Smooth muscle cell (in vitro differentiated cells): Measurements from ENCODE around the gene ABTB2. TPM values are rescaled to one million over a fixed set of nuclear protein-coding genes. Genes with fewer than 3 reads are reported as not detected.

Experiments
- DNase-seq: peaks from one replicate; lab custom pipeline; 2025; ENCODE audit not compliant: unreplicated experiment; lab: John Stamatoyannopoulos, UW
- H2AFZ ChIP-seq: fragments of 200-600 bp; sonication (generic); 2 replicates; pipeline ENCODE4 v1.6.0; 2016; ENCODE audit warnings: antibody characterized with exemption, low read depth, mild to moderate bottlenecking
- H3F3A ChIP-seq: fragments of 200-600 bp; sonication (generic); 2 replicates; pipeline ENCODE4 v1.6.0; 2017; ENCODE audit warnings: antibody characterized with exemption, low read depth
- H3K27ac ChIP-seq: fragments of 200-600 bp; sonication (generic); 2 replicates; pipeline ENCODE4 v1.5.1; 2016; ENCODE audit warnings: low read depth, mild to moderate bottlenecking
- H3K27me3 ChIP-seq: fragments of 200-600 bp; sonication (generic); 2 replicates; pipeline ENCODE4 v1.6.1; 2016; ENCODE audit warnings: low read depth, mild to moderate bottlenecking
- H3K36me3 ChIP-seq: fragments of 200-600 bp; sonication (generic); 2 replicates; pipeline ENCODE4 v1.5.1; 2016; ENCODE audit warnings: low read depth
- H3K4me1 ChIP-seq: fragments of 200-600 bp; sonication (generic); 2 replicates; pipeline ENCODE4 v1.5.1; 2016; ENCODE audit warnings: low read depth
- H3K4me2 ChIP-seq: fragments of 200-600 bp; sonication (generic); 2 replicates; pipeline ENCODE4 v1.6.0; 2016; ENCODE audit warnings: mild to moderate bottlenecking
- H3K4me3 ChIP-seq: fragments of 200-600 bp; sonication (generic); 2 replicates; pipeline ENCODE4 v1.5.1; 2016; ENCODE audit warnings: mild to moderate bottlenecking
- H3K79me2 ChIP-seq: fragments of 200-600 bp; sonication (generic); 2 replicates; pipeline ENCODE4 v1.6.0; 2016; ENCODE audit warnings: low read depth, mild to moderate bottlenecking
- H3K9ac ChIP-seq: fragments of 200-600 bp; sonication (generic); 2 replicates; pipeline ENCODE4 v1.6.0; 2016; ENCODE audit warnings: low read depth
- H3K9me3 ChIP-seq: fragments of 200-600 bp; sonication (generic); replicated peaks from 2 replicates; pipeline ENCODE4 v1.5.1; 2016; ENCODE audit warnings: low read depth
- H4K20me1 ChIP-seq: fragments of 200-600 bp; sonication (generic); 2 replicates; pipeline ENCODE4 v1.6.0; 2016; ENCODE audit warnings: low read depth
- WGBS: methylation state at CpG from one replicate; pipeline ENCODE4 v1.1.7; 2016; ENCODE audit warnings: low lambda C conversion rate; 5-methylcytosine and 5-hydroxymethylcytosine counted together
- polyA plus RNA-seq: library from polyadenylated mRNA; unstranded; fragments of >200 nt; fragmentation: Nextera tagmentation; extraction: Ambion mirVana; gene quantifications from 2 replicates; pipeline ENCODE4 v1.2.1, GENCODE V29; 2016
- total RNA-seq: library from RNA; depleted of rRNA; stranded (reverse); fragments of >200 nt; gene quantifications from 2 replicates; pipeline ENCODE4 v1.2.3, GENCODE V29; 2014
- TF ChIP-seq, protein P1 (sequence below): fragments of 200-600 bp; sonication (generic); IDR thresholded peaks from 2 replicates; pipeline ENCODE4 v1.5.1; 2017; ENCODE audit warnings: borderline replicate concordance, mild to moderate bottlenecking, antibody characterized with exemption; ENCODE audit not compliant: insufficient read depth, poor library complexity, severe bottlenecking

ABTB2 gene
- total and polyA plus RNA-seq, 2 experiments from 2014 or later = 4.3 to 4.9 TPM

- H3K4me2 ChIP-seq = no peak overlapping the region
- no peaks in the 10 kb centered on the region for H3K36me3 ChIP-seq
- H3K27me3 ChIP-seq = no peaks in the 10 kb centered on the region
- no peak overlapping the region for H3K9ac ChIP-seq
- no peaks in the 10 kb centered on the region for H3K9me3 ChIP-seq
- no peak for DNase-seq
- H3F3A ChIP-seq = peaks cover 8% of the 10 kb centered on the region
- H2AFZ ChIP-seq = no peak overlapping the region
- no peaks in the 10 kb centered on the region for H3K79me2 ChIP-seq
- H4K20me1 ChIP-seq = peaks cover 7% of the 10 kb centered on the region
- peaks cover 10% of the 10 kb centered on the region for H3K4me1 ChIP-seq
- WGBS = 87% methylated on average over 7 of the region's 7 CpGs
- H3K4me3 ChIP-seq = no peak overlapping the region
- H3K27ac ChIP-seq = no peak overlapping the region
- TF ChIP-seq, protein P1, sequence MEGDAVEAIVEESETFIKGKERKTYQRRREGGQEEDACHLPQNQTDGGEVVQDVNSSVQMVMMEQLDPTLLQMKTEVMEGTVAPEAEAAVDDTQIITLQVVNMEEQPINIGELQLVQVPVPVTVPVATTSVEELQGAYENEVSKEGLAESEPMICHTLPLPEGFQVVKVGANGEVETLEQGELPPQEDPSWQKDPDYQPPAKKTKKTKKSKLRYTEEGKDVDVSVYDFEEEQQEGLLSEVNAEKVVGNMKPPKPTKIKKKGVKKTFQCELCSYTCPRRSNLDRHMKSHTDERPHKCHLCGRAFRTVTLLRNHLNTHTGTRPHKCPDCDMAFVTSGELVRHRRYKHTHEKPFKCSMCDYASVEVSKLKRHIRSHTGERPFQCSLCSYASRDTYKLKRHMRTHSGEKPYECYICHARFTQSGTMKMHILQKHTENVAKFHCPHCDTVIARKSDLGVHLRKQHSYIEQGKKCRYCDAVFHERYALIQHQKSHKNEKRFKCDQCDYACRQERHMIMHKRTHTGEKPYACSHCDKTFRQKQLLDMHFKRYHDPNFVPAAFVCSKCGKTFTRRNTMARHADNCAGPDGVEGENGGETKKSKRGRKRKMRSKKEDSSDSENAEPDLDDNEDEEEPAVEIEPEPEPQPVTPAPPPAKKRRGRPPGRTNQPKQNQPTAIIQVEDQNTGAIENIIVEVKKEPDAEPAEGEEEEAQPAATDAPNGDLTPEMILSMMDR = no peak
These were observed 182.4 kb downstream of the ABTB2 start for GRCh38 chr11:34175284-34176019.

DNA sequence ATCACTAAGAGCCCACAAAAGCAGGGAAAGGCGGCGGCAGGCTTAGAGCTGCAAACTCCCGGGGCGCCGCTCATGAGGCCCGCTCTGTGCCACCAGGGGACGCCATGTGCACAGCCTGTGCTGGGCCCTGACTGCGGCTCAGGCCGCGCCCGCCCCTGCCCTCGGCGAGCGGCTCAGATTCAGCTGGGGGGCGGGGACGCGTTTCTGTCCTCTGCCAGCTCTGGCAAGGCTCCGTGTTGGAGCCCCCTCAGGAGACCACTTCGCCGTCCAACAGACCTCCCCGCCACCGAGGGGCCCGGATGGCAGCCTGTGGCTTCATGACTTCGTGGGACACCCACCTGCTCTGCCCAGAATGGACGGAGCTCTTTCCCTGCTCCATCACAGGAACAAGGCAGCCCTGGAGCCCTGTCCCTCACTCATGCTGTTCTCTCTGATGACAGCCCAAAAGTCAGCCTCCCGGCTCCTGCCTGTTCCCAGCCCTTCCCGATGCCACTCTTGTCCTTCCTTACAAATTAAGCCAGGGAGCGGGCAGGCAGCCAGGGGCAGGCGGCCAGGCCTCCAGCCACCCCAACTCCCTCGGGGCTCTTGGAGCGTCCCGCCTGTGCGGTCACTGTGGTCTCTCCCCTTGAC is 183.3 kb downstream of the ABTB2 start:
- H2AFZ ChIP-seq = no peak overlapping the region
- H4K20me1 ChIP-seq = peaks cover 7% of the 10 kb centered on the region
- peak overlapping the region; percentile 84 for H3K4me2 ChIP-seq
- peaks cover 3% of the 10 kb centered on the region for H3F3A ChIP-seq
- peak; percentile 28 for DNase-seq
- H3K9me3 ChIP-seq = no peaks in the 10 kb centered on the region
- peaks cover 10% of the 10 kb centered on the region for H3K4me1 ChIP-seq
- no peaks in the 10 kb centered on the region for H3K27me3 ChIP-seq
- H3K9ac ChIP-seq = no peak overlapping the region
- TF ChIP-seq, protein P1 = peak; percentile 87
- H3K4me3 ChIP-seq = peak overlapping the region; percentile 39
- no peaks in the 10 kb centered on the region for H3K36me3 ChIP-seq
- no peaks in the 10 kb centered on the region for H3K79me2 ChIP-seq
- WGBS = 19% methylated on average over 32 of the region's 33 CpGs
- no peak overlapping the region for H3K27ac ChIP-seq

DNA sequence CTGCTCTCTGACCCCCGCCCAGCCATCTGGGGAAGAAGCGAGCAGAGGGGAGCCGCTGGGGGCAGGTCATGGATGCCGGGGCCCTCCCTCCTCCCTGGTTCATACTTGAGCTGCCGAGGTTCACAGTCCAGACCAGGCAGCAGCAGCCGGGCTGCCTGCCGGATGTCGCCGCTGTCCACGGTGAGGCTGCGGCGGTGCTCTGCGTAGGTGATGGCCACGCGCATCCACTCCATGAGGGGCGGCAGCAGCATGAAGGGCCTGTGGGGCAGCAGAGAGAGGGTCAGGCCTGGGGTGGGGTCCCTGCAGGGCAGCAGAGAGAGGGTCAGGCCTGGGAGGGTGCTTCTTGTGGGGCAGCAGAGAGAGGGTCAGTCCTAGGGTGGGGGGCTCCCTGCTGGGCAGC is 184.8 kb downstream of the ABTB2 start:
- Histone ChIP-seq H3K27ac (no peak overlapping the region), H2AFZ (no peak overlapping the region), H3K27me3 (no peaks in the 10 kb centered on the region), H3K9me3 (no peaks in the 10 kb centered on the region), H3K79me2 (no peaks in the 10 kb centered on the region), H3K4me2 (no peak overlapping the region), H3K4me3 (no peak overlapping the region), H3F3A (no peaks in the 10 kb centered on the region), H3K4me1 (peaks cover 10% of the 10 kb centered on the region), H3K36me3 (no peaks in the 10 kb centered on the region), H3K9ac (no peak overlapping the region), H4K20me1 (peaks cover 7% of the 10 kb centered on the region)
- DNase-seq = no peak
- TF ChIP-seq, protein P1 = no peak
- 96% methylated on average over 16 of the region's 16 CpGs for WGBS
